GM21576 (cell line): Measurements from ENCODE around the gene ACACA.

Experiments used
- ATAC-seq: cut with Tn5 transposase; IDR thresholded peaks from one replicate; pipeline ENCODE4 v1.9.1; 2021; ENCODE audit warnings: mild to moderate bottlenecking, moderate library complexity; ENCODE audit not compliant: unreplicated experiment

ACACA gene

GRCh38 chr17:37299257-37299980 is 107.2 kb downstream of the ACACA start:
- ATAC-seq, result no peak

GRCh38 chr17:37295888-37296287 is 110.7 kb downstream of the ACACA start:
- no peak for ATAC-seq

GRCh38 chr17:37294888-37295287 is 111.7 kb downstream of the ACACA start:
- no peak for ATAC-seq

- no peak for ATAC-seq
Measured at GRCh38 chr17:37293770-37294169, 112.9 kb downstream of the ACACA start.

GRCh38 chr17:37292429-37293139 is 114.1 kb downstream of the ACACA start:
- no peak for ATAC-seq

GRCh38 chr17:37291351-37291750 is 115.3 kb downstream of the ACACA start:
- ATAC-seq, result no peak

- no peak for ATAC-seq
Measured at GRCh38 chr17:37286430-37286829, 120.2 kb downstream of the ACACA start.

- ATAC-seq, result no peak
Measured at GRCh38 chr17:37284191-37284590, 122.4 kb downstream of the ACACA start.

GRCh38 chr17:37283414-37283961 is 123.1 kb downstream of the ACACA start:
- ATAC-seq, result no peak

GRCh38 chr17:37280841-37281240 is 125.8 kb downstream of the ACACA start:
- ATAC-seq, result no peak

- ATAC-seq, result no peak
Measured at GRCh38 chr17:37278247-37278894, 128.3 kb downstream of the ACACA start.

- ATAC-seq, result no peak
Measured at GRCh38 chr17:37276475-37276874, 130.2 kb downstream of the ACACA start.

GRCh38 chr17:37274461-37274860 is 132.2 kb downstream of the ACACA start:
- no peak for ATAC-seq

GRCh38 chr17:37273409-37274051 is 133.1 kb downstream of the ACACA start:
- no peak for ATAC-seq

GRCh38 chr17:37265446-37266173 is 141.0 kb downstream of the ACACA start:
- ATAC-seq, result no peak

GRCh38 chr17:37261286-37261685 is 145.3 kb downstream of the ACACA start:
- ATAC-seq, result no peak

GRCh38 chr17:37259030-37259735 is 147.5 kb downstream of the ACACA start:
- ATAC-seq, result no peak

- ATAC-seq, result no peak
Measured at GRCh38 chr17:37256627-37257026, 150.0 kb downstream of the ACACA start.

GRCh38 chr17:37255432-37255831 is 151.2 kb downstream of the ACACA start:
- no peak for ATAC-seq

GRCh38 chr17:37247825-37248224 is 158.8 kb downstream of the ACACA start:
- no peak for ATAC-seq
